Left ventricle myocardium inferior (tissue), 1 donor: ENCODE data around the gene IGSF9B. TPM values are rescaled to one million over a fixed set of nuclear protein-coding genes. Genes with fewer than 3 reads are reported as not detected.

ENCODE experiments used
- DNase-seq: peaks from one replicate; pipeline ENCODE4 v3.0.0-alpha.2; 2020
- H3K27ac ChIP-seq: fragments of 200-600 bp; replicated peaks from 2 replicates; pipeline ENCODE4 v1.8.0; 2021
- H3K27me3 ChIP-seq: fragments of 200-600 bp; 2 replicates; pipeline ENCODE4 v1.8.0; 2021; ENCODE audit warnings: low read depth
- H3K36me3 ChIP-seq: fragments of 200-600 bp; 2 replicates; pipeline ENCODE4 v1.8.0; 2021
- H3K4me1 ChIP-seq: fragments of 200-600 bp; 2 replicates; pipeline ENCODE4 v1.8.0; 2021
- H3K4me3 ChIP-seq: fragments of 200-600 bp; 2 replicates; pipeline ENCODE4 v1.8.0; 2021; ENCODE audit warnings: mild to moderate bottlenecking, moderate library complexity
- H3K9me3 ChIP-seq: fragments of 200-600 bp; replicated peaks from 2 replicates; pipeline ENCODE4 v1.8.0; 2021
- intact Hi-C: fragments of 100-400 bp; cut with micrococcal nuclease; formaldehyde crosslinking; loops from one replicate; pipeline ENCODE4 v1.11.0; 2022
- total RNA-seq: library from RNA; stranded (reverse); fragmentation: NEBNext Ultra II Directional; extraction: Animal tissue kit (Norgen Biotek cat#: 25700); gene quantifications from one replicate; pipeline ENCODE4 v1.2.1, GENCODE V29; 2021
- TF ChIP-seq, protein P1 (sequence below): fragments of 200-600 bp; IDR thresholded peaks from 2 replicates; pipeline ENCODE4 v1.8.0; 2021; ENCODE audit warnings: antibody characterized with exemption, mild to moderate bottlenecking, borderline replicate concordance
- donor health status: DM: no; HTN: yes; CAD: no; lungs with severe emphysema.

The IGSF9B gene
- total RNA-seq, 1 donor from 2014 or later: 44.1 TPM

DNA sequence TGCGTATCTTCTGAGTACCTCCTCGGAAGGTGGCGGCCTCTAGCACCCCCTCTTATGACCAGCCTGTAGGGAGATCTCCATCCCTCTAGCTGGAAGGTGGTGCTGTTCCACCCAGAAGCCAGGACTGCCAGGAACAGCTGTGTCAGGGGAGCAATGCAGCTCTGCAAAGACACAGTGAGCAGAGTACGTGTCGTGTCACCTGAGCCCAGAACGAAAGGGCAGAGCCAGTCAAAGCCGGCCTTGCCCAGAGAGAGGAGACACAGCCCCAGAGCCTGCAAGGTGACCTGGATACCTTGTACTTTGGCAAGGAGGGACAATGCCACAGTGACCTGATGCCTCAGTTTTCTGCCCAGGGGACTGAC is 18.7 kb upstream of the IGSF9B start:
- peaks cover 2% of the 10 kb centered on the region for H3K4me1 ChIP-seq
- intact Hi-C loops: no loop called here
- H3K4me3 ChIP-seq: no peak overlapping the region
- peaks cover 19% of the 10 kb centered on the region for H3K27me3 ChIP-seq
- no peaks in the 10 kb centered on the region for H3K9me3 ChIP-seq
- no peak for DNase-seq
- TF ChIP-seq, protein P1, sequence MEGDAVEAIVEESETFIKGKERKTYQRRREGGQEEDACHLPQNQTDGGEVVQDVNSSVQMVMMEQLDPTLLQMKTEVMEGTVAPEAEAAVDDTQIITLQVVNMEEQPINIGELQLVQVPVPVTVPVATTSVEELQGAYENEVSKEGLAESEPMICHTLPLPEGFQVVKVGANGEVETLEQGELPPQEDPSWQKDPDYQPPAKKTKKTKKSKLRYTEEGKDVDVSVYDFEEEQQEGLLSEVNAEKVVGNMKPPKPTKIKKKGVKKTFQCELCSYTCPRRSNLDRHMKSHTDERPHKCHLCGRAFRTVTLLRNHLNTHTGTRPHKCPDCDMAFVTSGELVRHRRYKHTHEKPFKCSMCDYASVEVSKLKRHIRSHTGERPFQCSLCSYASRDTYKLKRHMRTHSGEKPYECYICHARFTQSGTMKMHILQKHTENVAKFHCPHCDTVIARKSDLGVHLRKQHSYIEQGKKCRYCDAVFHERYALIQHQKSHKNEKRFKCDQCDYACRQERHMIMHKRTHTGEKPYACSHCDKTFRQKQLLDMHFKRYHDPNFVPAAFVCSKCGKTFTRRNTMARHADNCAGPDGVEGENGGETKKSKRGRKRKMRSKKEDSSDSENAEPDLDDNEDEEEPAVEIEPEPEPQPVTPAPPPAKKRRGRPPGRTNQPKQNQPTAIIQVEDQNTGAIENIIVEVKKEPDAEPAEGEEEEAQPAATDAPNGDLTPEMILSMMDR: no peak
- H3K36me3 ChIP-seq: no peaks in the 10 kb centered on the region
- no peak overlapping the region for H3K27ac ChIP-seq

DNA sequence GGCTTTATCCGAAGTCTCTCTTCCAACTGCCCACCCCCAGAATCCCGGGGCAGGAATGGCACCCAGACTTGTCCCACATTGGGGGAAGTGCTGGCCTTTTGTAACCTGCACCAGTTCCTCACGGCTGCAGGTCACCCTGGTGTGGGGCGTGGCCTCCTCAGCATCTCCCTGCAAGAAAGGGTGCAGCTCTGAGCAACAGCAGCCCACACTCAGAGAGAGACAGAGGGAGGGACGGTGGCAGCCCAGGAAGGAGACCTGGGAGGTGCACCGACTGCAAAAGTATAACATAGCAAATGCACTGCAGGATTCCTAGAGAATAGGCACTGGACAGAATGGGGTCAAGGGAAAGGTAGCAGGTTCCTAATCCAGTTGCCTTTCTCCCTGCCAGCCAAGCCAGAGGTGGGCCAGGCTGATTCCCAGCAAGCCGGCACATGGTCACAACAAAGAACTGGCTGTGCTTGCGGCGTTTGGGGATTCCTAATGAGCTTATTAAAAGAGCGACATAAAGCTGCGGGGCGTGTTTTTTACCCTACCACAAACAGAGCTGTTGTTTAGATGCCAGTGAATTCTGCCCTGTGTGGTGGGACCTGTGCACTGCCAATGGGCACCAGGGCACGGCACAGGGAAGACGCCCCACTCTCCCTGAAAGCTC is 18.2 kb upstream of the IGSF9B start:
- TF ChIP-seq, protein P1: no peak
- no peaks in the 10 kb centered on the region for H3K9me3 ChIP-seq
- peaks cover 24% of the 10 kb centered on the region for H3K27me3 ChIP-seq
- intact Hi-C loops: no loop called here
- no peak overlapping the region for H3K27ac ChIP-seq
- no peaks in the 10 kb centered on the region for H3K36me3 ChIP-seq
- no peak for DNase-seq
- no peaks in the 10 kb centered on the region for H3K4me1 ChIP-seq
- H3K4me3 ChIP-seq: no peak overlapping the region

DNA sequence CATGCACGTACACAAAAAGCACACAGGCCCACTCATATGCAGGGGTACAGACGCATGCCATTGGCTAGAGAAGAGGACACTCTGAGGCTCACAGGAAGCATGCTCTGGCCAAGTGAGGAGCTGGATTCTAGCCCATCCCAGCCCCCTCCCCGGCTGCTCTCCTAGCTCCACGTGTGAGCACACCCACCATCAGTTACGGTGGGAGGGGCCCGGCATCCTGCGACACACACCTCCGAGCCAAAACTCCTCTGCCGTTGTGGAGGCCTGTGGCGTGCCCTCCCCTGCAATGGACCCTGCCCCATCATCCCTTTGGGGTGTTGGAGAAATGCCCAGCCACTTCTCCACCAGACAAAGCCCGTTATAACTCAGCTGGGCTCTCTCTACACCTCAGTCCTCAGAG is 15.1 kb upstream of the IGSF9B start:
- Histone ChIP-seq H3K36me3 (no peaks in the 10 kb centered on the region), H3K4me1 (peaks cover 11% of the 10 kb centered on the region), H3K4me3 (no peak overlapping the region), H3K27ac (no peak overlapping the region), H3K27me3 (peaks cover 32% of the 10 kb centered on the region), H3K9me3 (no peaks in the 10 kb centered on the region)
- DNase-seq: no peak
- intact Hi-C loops: no loop called here
- TF ChIP-seq, protein P1: no peak

DNA sequence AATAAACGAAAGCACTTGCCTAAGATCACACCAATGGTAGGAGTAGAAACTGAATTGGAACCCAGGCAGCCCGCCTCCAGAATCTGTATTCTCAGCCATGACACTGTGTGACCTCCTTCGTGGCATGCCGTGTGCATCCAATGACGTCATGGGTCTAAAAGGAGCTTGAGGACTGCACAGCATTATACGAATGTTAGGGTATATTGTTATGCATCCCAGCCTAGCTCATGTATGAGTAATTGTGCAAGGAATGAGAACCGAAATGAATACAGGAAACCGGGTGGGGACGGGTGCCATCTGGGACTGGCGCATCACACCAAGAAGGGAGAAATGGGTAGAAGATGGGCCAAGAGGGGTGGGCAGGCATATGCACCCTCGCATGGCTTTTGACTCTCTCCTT is 12.3 kb upstream of the IGSF9B start:
- intact Hi-C loops: no loop called here
- no peak overlapping the region for H3K27ac ChIP-seq
- peaks cover 17% of the 10 kb centered on the region for H3K27me3 ChIP-seq
- H3K4me1 ChIP-seq: peaks cover 11% of the 10 kb centered on the region
- TF ChIP-seq, protein P1: no peak
- H3K9me3 ChIP-seq: no peaks in the 10 kb centered on the region
- no peak overlapping the region for H3K4me3 ChIP-seq
- H3K36me3 ChIP-seq: no peaks in the 10 kb centered on the region
- no peak for DNase-seq

DNA sequence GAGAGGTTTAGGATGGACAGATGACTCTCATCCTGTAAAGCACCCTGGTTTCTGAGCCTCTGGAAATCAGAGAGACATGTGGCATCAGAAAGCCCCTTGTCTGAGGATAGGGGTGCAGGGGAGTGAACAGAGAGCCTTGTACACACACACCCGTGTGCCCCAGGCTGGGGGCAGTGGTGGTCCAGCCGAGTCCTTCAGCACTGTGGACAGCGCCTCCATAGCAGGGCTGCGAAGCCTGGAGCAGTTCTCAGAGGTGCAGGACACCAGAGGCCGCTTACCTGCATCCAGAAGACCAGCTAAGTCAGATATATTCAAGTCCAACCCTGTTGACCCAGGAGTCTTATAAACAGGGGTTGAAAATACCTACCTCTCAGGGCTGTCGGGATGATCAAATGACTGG is 11.5 kb upstream of the IGSF9B start:
- Histone ChIP-seq H3K36me3 (no peaks in the 10 kb centered on the region), H3K27me3 (peaks cover 15% of the 10 kb centered on the region), H3K4me1 (peaks cover 11% of the 10 kb centered on the region), H3K9me3 (no peaks in the 10 kb centered on the region), H3K27ac (no peak overlapping the region), H3K4me3 (no peak overlapping the region)
- DNase-seq: no peak
- TF ChIP-seq, protein P1: no peak
- intact Hi-C loops: no loop called here
